ENCODE measurements around the gene ZNF414. TPM values are rescaled to one million over a fixed set of nuclear protein-coding genes. Genes with fewer than 3 reads are reported as not detected.

The ZNF414 gene
- total and polyA plus RNA-seq, 10 of the 15 experiments (the other 5 are each of a cell fraction or from before 2014, with no cell fraction given): 0.16 to 23.7 (median 5.3) TPM; not detected in 1

- no peaks in the 10 kb centered on the region for H3K79me2 ChIP-seq (ENCODE audit: control insufficient read depth, insufficient read depth, low read length)
- SMC1A ChIA-PET (ENCODE audit: uncharacterized antibody, unreplicated experiment): no interaction called here
- BruUV-seq (replicated peaks): no TSS peak
- POLR2A ChIA-PET: no interaction called here
- no peak overlapping the region for H3K27ac ChIP-seq (ENCODE audit: control insufficient read depth, insufficient read depth)
- H3K36me3 ChIP-seq (ENCODE audit: control insufficient read depth in 2 of 2, insufficient read depth in 2 of 2, low read length in 1 of 2): peaks cover 23 to 28% of the 10 kb centered on the region in 2 experiments
- ATAC-seq (no peak), FAIRE-seq (no peak), DNase-seq (ENCODE audit: low read depth, low spot score) (no peak)
- no peak overlapping the region for H2AFZ ChIP-seq (ENCODE audit: control insufficient read depth, low read depth, low read length)
- RAD21 ChIA-PET (ENCODE audit: unreplicated experiment): no interaction called here
- CTCF ChIA-PET: interaction anchor here (0.8 kb wide), 1 partner anchor 79 kb away, joined by 3 read pairs; no protein-coding TSS in a partner anchor
- no peaks in the 10 kb centered on the region; the same call in 1 of the 2 replicates for H4K20me1 ChIP-seq (ENCODE audit: control insufficient read depth, insufficient read depth)
- H3K27me3 ChIP-seq (replicated peaks in 1 of 2; ENCODE audit: control insufficient read depth in 2 of 2, insufficient read depth in 2 of 2, low read length in 1 of 2): no peaks in the 10 kb centered on the region
- H3K9me3 ChIP-seq (replicated peaks; ENCODE audit: control insufficient read depth, insufficient read depth, low read length): no peaks in the 10 kb centered on the region
- in situ Hi-C loops (cut with MboI) (no loop called here), intact Hi-C loops (cut with micrococcal nuclease; ENCODE audit: unreplicated experiment) (no loop called here)
- no peak overlapping the region for H3K9ac ChIP-seq (ENCODE audit: control insufficient read depth, insufficient read depth, low read length)
- TF ChIP-seq BRCA1 (IDR thresholded peaks at IDR 0.05; ENCODE audit: low read depth, low read length) (no peak), ZNF622 (IDR thresholded peaks at IDR 0.05) (no peak), CEBPB (IDR thresholded peaks at IDR 0.05; ENCODE audit: borderline replicate concordance in 1 of 2, low read depth in 2 of 2, low read length in 2 of 2) (no peak), PRDM15 (CRISPR knock-in tag; IDR thresholded peaks at IDR 0.05) (no peak), PML (IDR thresholded peaks at IDR 0.05; ENCODE audit: low read length) (no peak)
- 90% methylated on average over 12 of the region's 12 CpGs for WGBS (ENCODE audit: insufficient coverage, insufficient replicate concordance, low lambda C conversion rate, missing lambda C conversion rate)
- H3K4me3 ChIP-seq: no peak overlapping the region
- no peak overlapping the region for H3K4me2 ChIP-seq (ENCODE audit: control insufficient read depth, insufficient read depth)
- peaks cover 7% of the 10 kb centered on the region for H3K4me1 ChIP-seq (ENCODE audit: control insufficient read depth, insufficient read depth, low read length)
Measured at GRCh38 chr19:8490873-8491272, 23.1 kb downstream of the ZNF414 start.

Measured in GM12878 (cell line).